ENCODE results near the gene SLC29A3.

DNA sequence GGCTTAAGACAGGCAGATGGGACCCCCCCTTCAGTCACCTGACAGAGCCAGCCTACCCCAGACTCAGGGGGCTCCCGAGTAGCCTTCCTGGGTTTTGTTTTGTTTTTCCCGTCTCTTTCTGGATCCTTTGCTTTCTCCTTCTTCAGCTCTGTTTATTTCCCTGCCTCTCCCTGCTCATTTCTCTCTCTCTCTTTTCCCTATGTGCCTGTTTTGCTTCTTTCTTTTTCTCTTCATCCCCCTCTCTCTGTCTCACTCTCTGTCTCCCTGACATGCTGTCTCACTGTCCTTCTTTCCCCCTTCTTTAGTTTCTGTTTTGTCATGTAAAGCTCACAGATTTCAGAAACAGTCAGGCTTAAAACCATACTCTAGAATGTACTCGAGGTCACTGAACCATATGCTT lies 38.2 kb upstream of the SLC29A3 start:
- TF ChIP-seq, protein P1, sequence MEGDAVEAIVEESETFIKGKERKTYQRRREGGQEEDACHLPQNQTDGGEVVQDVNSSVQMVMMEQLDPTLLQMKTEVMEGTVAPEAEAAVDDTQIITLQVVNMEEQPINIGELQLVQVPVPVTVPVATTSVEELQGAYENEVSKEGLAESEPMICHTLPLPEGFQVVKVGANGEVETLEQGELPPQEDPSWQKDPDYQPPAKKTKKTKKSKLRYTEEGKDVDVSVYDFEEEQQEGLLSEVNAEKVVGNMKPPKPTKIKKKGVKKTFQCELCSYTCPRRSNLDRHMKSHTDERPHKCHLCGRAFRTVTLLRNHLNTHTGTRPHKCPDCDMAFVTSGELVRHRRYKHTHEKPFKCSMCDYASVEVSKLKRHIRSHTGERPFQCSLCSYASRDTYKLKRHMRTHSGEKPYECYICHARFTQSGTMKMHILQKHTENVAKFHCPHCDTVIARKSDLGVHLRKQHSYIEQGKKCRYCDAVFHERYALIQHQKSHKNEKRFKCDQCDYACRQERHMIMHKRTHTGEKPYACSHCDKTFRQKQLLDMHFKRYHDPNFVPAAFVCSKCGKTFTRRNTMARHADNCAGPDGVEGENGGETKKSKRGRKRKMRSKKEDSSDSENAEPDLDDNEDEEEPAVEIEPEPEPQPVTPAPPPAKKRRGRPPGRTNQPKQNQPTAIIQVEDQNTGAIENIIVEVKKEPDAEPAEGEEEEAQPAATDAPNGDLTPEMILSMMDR (IDR thresholded peaks at IDR 0.05; ENCODE audit: insufficient read depth, low read length, poor library complexity, severe bottlenecking): no peak
- no peak for TF ChIP-seq EZH2phosphoT487 (conservative IDR thresholded peaks at IDR 0.05; ENCODE audit: low read length)
